Amniotic stem cell (primary cell): ENCODE results near the gene TCHP.
"Not testable (repeated sequence)": the region's sequence is repeated elsewhere in the genome, so short reads cannot be mapped to it uniquely, and the experiment has no call there.

Experiments
- DNase-seq: peaks from one replicate; lab custom pipeline; 2025; lab: John Stamatoyannopoulos, UW

Gene TCHP

GRCh38 chr12:109910254-109910968, 10.3 kb downstream of the TCHP start:
- DNase-seq = no peak

GRCh38 chr12:109910969-109911348, 10.9 kb downstream of the TCHP start:
- no peak for DNase-seq

- no peak for DNase-seq
These were observed 12.8 kb downstream of the TCHP start for GRCh38 chr12:109912855-109913321.

GRCh38 chr12:109914461-109914860, 14.4 kb downstream of the TCHP start:
- DNase-seq = no peak

- no peak for DNase-seq
These were observed 15.3 kb downstream of the TCHP start for GRCh38 chr12:109915171-109916040.

- no peak for DNase-seq
These were observed 16.0 kb downstream of the TCHP start for GRCh38 chr12:109916045-109916444.

GRCh38 chr12:109919456-109919855, 19.4 kb downstream of the TCHP start:
- DNase-seq = no peak

- DNase-seq = no peak
These were observed 20.2 kb downstream of the TCHP start for GRCh38 chr12:109920261-109920780.

GRCh38 chr12:109921982-109922381, 21.9 kb downstream of the TCHP start:
- no peak for DNase-seq

- no peak for DNase-seq
These were observed 23.0 kb downstream of the TCHP start for GRCh38 chr12:109923038-109923437.

- no peak for DNase-seq
These were observed 23.6 kb downstream of the TCHP start for GRCh38 chr12:109923481-109924245.

- no peak for DNase-seq
These were observed 25.2 kb downstream of the TCHP start for GRCh38 chr12:109925185-109925840.

- no peak for DNase-seq
These were observed 25.9 kb downstream of the TCHP start for GRCh38 chr12:109926016-109926415.

GRCh38 chr12:109926488-109927210, 26.6 kb downstream of the TCHP start:
- DNase-seq = no peak

- DNase-seq = no peak
These were observed 27.5 kb downstream of the TCHP start for GRCh38 chr12:109927622-109928021.

GRCh38 chr12:109928058-109928656, 28.1 kb downstream of the TCHP start:
- no peak for DNase-seq

- DNase-seq = not testable (repeated sequence)
These were observed 29.3 kb downstream of the TCHP start for GRCh38 chr12:109929326-109929725.

GRCh38 chr12:109930028-109930800, 30.1 kb downstream of the TCHP start:
- no peak for DNase-seq

- DNase-seq = no peak
These were observed 31.1 kb downstream of the TCHP start for GRCh38 chr12:109931143-109931542.
